Progenitor cell of endocrine pancreas (in vitro differentiated cells): ENCODE data around the gene FLCN. TPM values are rescaled to one million over a fixed set of nuclear protein-coding genes. Genes with fewer than 3 reads are reported as not detected.

Experiments used
- DNase-seq: peaks from one replicate; pipeline ENCODE4 v3.0.0; 2021; ENCODE audit warnings: low spot score; ENCODE audit not compliant: unreplicated experiment
- H3K27ac Mint-ChIP-seq: 2 replicates; pipeline ENCODE4 v1.8.0; 2021; ENCODE audit warnings: mild to moderate bottlenecking, moderate library complexity, mixed read lengths
- H3K27me3 Mint-ChIP-seq: 2 replicates; pipeline ENCODE4 v1.8.0; 2021; ENCODE audit warnings: mixed read lengths
- H3K36me3 Mint-ChIP-seq: 2 replicates; pipeline ENCODE4 v1.8.0; 2022; ENCODE audit warnings: mixed read lengths; ENCODE audit not compliant: insufficient read depth
- H3K4me1 Mint-ChIP-seq: 2 replicates; pipeline ENCODE4 v1.8.0; 2021; ENCODE audit warnings: low read depth, mixed read lengths
- H3K4me3 Mint-ChIP-seq: 2 replicates; pipeline ENCODE4 v1.8.0; 2021; ENCODE audit warnings: low read depth, mild to moderate bottlenecking, moderate library complexity, mixed read lengths
- H3K9me3 Mint-ChIP-seq: 2 replicates; pipeline ENCODE4 v1.8.0; 2021; ENCODE audit warnings: low read depth, mixed read lengths
- total RNA-seq: library from RNA; stranded (reverse); gene quantifications from 2 replicates; pipeline ENCODE4 v1.2.1, GENCODE V29; 2021
- TF ChIP-seq, protein P1 (sequence below): fragments of 200-600 bp; sonication (generic); IDR thresholded peaks from one replicate; pipeline ENCODE4 v1.5.0; 2021; ENCODE audit warnings: antibody characterized with exemption, mild to moderate bottlenecking; ENCODE audit not compliant: unreplicated experiment

FLCN gene
- total RNA-seq, 1 donor from 2014 or later: 58.4 TPM

DNA sequence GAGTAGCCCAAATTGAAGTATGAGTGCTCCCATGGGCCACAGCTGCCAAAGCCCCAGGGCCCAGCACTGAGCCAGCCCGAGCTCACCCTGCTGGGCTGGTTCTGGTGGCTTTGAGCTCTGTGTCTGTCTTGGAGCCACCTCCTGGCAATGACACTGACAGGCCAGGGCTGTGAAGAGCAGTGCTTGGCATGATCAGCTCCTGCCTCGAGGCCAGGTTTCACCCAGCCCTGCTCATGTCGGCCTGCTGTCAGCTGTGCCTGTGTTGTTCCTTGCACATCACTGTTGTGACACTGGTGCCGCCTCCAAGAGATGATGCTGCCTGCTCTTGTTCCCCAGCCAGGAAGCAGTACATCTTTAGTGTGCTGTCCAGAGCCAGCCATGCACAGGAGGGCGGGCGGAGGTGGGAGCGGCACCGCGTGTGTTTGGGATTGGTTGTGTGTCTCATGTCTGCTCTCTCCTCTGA lies 56.8 kb downstream of the FLCN start:
- Mint-ChIP-seq H3K36me3 (peaks cover 23% of the 10 kb centered on the region), H3K9me3 (no peaks in the 10 kb centered on the region), H3K4me1 (peaks cover 3% of the 10 kb centered on the region), H3K4me3 (no peak overlapping the region), H3K27me3 (no peaks in the 10 kb centered on the region), H3K27ac (no peak overlapping the region)
- TF ChIP-seq, protein P1, sequence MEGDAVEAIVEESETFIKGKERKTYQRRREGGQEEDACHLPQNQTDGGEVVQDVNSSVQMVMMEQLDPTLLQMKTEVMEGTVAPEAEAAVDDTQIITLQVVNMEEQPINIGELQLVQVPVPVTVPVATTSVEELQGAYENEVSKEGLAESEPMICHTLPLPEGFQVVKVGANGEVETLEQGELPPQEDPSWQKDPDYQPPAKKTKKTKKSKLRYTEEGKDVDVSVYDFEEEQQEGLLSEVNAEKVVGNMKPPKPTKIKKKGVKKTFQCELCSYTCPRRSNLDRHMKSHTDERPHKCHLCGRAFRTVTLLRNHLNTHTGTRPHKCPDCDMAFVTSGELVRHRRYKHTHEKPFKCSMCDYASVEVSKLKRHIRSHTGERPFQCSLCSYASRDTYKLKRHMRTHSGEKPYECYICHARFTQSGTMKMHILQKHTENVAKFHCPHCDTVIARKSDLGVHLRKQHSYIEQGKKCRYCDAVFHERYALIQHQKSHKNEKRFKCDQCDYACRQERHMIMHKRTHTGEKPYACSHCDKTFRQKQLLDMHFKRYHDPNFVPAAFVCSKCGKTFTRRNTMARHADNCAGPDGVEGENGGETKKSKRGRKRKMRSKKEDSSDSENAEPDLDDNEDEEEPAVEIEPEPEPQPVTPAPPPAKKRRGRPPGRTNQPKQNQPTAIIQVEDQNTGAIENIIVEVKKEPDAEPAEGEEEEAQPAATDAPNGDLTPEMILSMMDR: no peak
- DNase-seq: no peak

DNA sequence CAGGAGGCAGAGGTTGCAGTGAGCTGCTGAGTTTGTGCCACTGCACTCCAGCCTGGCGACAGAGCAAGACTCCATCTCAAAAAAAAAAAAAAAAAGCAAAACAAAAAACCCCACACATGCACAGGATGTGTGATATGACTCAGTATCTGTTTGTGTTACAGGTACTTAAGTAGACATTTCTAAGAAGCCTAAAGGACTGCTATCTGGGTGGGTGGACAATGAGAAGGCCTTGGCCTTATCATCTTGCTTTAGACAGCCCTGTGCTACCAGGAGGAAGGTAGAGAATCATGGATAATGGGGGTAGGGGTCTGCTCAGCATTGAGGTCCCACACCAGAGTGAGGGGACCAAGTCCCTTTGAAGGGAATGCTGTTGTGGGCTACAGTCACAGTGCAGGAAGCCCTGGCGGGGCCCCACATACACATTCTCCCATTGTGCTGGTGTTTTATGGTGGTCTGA lies 57.6 kb downstream of the FLCN start:
- TF ChIP-seq, protein P1: no peak
- H3K27ac Mint-ChIP-seq: no peak overlapping the region
- no peak for DNase-seq
- H3K4me3 Mint-ChIP-seq: no peak overlapping the region
- H3K36me3 Mint-ChIP-seq: peaks cover 20% of the 10 kb centered on the region
- no peaks in the 10 kb centered on the region for H3K9me3 Mint-ChIP-seq
- no peaks in the 10 kb centered on the region for H3K4me1 Mint-ChIP-seq
- H3K27me3 Mint-ChIP-seq: no peaks in the 10 kb centered on the region

DNA sequence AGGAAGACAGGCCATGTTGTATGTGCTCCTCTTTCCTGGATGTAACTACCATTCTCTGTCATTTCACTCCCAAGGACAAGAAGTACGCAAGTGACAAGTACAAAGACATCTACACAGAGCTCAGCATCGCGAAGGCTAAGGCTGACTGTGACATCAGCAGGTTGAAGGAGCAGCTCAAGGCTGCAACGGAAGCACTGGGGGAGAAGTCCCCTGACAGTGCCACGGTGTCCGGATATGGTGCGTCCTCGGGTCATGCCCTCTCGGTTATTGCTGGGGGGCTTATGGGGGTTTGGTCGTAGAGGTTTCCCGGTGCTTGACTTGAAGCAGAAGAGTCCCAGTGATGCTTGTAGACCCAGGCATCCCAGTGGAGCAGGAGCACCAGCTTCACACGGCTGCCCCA lies 59.8 kb downstream of the FLCN start:
- no peak for DNase-seq
- H3K36me3 Mint-ChIP-seq: peaks cover 17% of the 10 kb centered on the region
- no peak overlapping the region for H3K4me3 Mint-ChIP-seq
- H3K9me3 Mint-ChIP-seq: no peaks in the 10 kb centered on the region
- H3K27me3 Mint-ChIP-seq: no peaks in the 10 kb centered on the region
- H3K4me1 Mint-ChIP-seq: no peaks in the 10 kb centered on the region
- TF ChIP-seq, protein P1: no peak
- no peak overlapping the region for H3K27ac Mint-ChIP-seq

DNA sequence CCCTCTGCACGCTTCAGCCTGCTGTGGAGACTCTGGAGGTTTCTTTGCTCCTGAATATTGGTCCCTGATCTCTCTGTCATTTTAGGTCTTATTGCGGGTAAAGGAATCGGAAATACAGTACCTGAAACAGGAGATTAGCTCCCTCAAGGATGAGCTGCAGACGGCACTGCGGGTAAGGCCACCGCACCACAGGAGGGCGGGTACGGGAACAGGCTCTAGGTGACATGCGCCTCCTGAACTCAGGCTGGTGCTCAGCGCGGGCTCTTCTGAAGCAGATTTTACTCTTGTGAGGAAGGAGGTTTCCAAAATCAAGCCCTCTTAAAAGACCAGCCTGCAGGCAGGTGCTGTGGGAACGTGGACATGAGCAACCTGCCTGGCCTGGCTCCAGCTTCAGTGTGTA lies 60.6 kb downstream of the FLCN start:
- Mint-ChIP-seq H3K9me3 (no peaks in the 10 kb centered on the region), H3K27me3 (no peaks in the 10 kb centered on the region), H3K36me3 (peaks cover 16% of the 10 kb centered on the region), H3K4me1 (no peaks in the 10 kb centered on the region), H3K27ac (peak overlapping the region; percentile 16), H3K4me3 (no peak overlapping the region)
- DNase-seq: no peak
- TF ChIP-seq, protein P1: no peak

DNA sequence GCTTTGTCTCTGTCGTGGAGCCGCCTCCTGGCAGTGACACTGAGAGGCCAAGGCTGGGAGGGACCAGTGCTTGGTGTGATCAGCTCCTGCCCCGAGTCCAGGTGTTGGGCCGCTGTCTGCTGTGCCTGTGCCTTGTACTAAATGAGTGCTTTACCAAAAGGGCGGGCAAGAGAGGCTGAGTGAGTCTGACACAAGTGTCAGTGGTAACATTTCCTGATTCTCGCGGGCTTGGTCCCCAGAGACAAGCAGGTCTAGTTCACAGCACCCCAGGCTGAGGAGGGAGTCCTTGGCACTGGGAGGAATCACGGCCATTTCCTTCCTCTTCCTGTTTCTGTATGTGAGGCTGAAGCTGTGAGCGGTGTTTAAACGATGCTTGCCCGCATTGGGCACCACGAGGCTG lies 61.1 kb downstream of the FLCN start:
- H3K27ac Mint-ChIP-seq: peak overlapping the region; percentile 16
- no peaks in the 10 kb centered on the region for H3K4me1 Mint-ChIP-seq
- TF ChIP-seq, protein P1: no peak
- peaks cover 16% of the 10 kb centered on the region for H3K36me3 Mint-ChIP-seq
- no peaks in the 10 kb centered on the region for H3K9me3 Mint-ChIP-seq
- no peak overlapping the region for H3K4me3 Mint-ChIP-seq
- no peak for DNase-seq
- H3K27me3 Mint-ChIP-seq: no peaks in the 10 kb centered on the region
